OCI-LY1 (cell line): Measurements from ENCODE around the gene CRYAB.

Experiments used
- H2AFZ ChIP-seq: fragments of 200-600 bp; sonication (generic), shearing (Covaris generic); 2 replicates; pipeline ENCODE4 v1.6.0; 2014; ENCODE audit warnings: antibody characterized with exemption, mild to moderate bottlenecking, low read length
- H3F3A ChIP-seq: fragments of 200-600 bp; sonication (generic), shearing (Covaris generic); 2 replicates; pipeline ENCODE4 v1.6.0; 2014; ENCODE audit warnings: mild to moderate bottlenecking, antibody characterized with exemption, low read length, moderate library complexity; ENCODE audit not compliant: insufficient read depth
- H3K27ac ChIP-seq: fragments of 200-600 bp; sonication (generic); 2 replicates; pipeline ENCODE4 v1.5.1; 2014; ENCODE audit warnings: low read length, mixed run types, mild to moderate bottlenecking, low read depth; ENCODE audit not compliant: poor library complexity, severe bottlenecking
- H3K27me3 ChIP-seq: fragments of 200-600 bp; sonication (generic); 2 replicates; pipeline ENCODE4 v1.6.0; 2014; ENCODE audit warnings: antibody characterized with exemption, mild to moderate bottlenecking, low read length, moderate library complexity; ENCODE audit not compliant: insufficient read depth
- H3K36me3 ChIP-seq: fragments of 200-600 bp; sonication (generic); 2 replicates; pipeline ENCODE4 v1.6.1; 2014; ENCODE audit warnings: mild to moderate bottlenecking, antibody characterized with exemption, low read length, moderate library complexity, mixed read lengths; ENCODE audit not compliant: insufficient read depth
- H3K4me1 ChIP-seq: fragments of 200-600 bp; sonication (generic); 2 replicates; pipeline ENCODE4 v1.5.1; 2014; ENCODE audit warnings: mild to moderate bottlenecking, low read length, moderate library complexity; ENCODE audit not compliant: insufficient read depth, severe bottlenecking
- H3K4me2 ChIP-seq: fragments of 200-600 bp; sonication (generic), shearing (Covaris generic); 2 replicates; pipeline ENCODE4 v1.6.1; 2014; ENCODE audit warnings: low read length
- H3K4me3 ChIP-seq: fragments of 200-600 bp; sonication (generic); 2 replicates; pipeline ENCODE4 v1.5.1; 2014; ENCODE audit warnings: low read length, low read depth, mild to moderate bottlenecking, mixed read lengths; ENCODE audit not compliant: poor library complexity, severe bottlenecking
- H3K79me2 ChIP-seq: fragments of 200-600 bp; shearing (Covaris generic); 2 replicates; pipeline ENCODE4 v1.6.1; 2016; ENCODE audit warnings: mixed run types, low read length, mixed read lengths; ENCODE audit not compliant: insufficient read depth
- H3K9ac ChIP-seq: fragments of 200-600 bp; sonication (generic), shearing (Covaris generic); 2 replicates; pipeline ENCODE4 v1.6.1; 2014; ENCODE audit warnings: mild to moderate bottlenecking, low read length, mixed read lengths
- H3K9me2 ChIP-seq: fragments of 200-600 bp; sonication (generic), shearing (Covaris generic); 2 replicates; pipeline ENCODE4 v1.6.1; 2014; ENCODE audit warnings: low read depth, mild to moderate bottlenecking, low read length, mixed read lengths
- H3K9me3 ChIP-seq: fragments of 200-600 bp; shearing (Covaris generic); 2 replicates; pipeline ENCODE4 v1.6.1; 2014; ENCODE audit warnings: low read length, mixed read lengths
- H4K20me1 ChIP-seq: fragments of 200-600 bp; sonication (generic), shearing (Covaris generic); 2 replicates; pipeline ENCODE4 v1.6.0; 2016; ENCODE audit warnings: mild to moderate bottlenecking, low read length; ENCODE audit not compliant: insufficient read depth
- CTCF ChIP-seq: fragments of 200-600 bp; sonication (generic), shearing (Covaris generic); IDR thresholded peaks from 2 replicates; pipeline ENCODE4 v1.5.1; 2017; ENCODE audit warnings: mild to moderate bottlenecking, antibody characterized with exemption, low read length, moderate library complexity, mixed read lengths
- EZH2 ChIP-seq: fragments of 200-600 bp; sonication (generic), shearing (Covaris generic); IDR thresholded peaks from 2 replicates; pipeline ENCODE4 v1.8.0; 2017; ENCODE audit warnings: borderline replicate concordance, mixed run types, mild to moderate bottlenecking, antibody characterized with exemption, low read length, moderate library complexity, mixed read lengths

The CRYAB gene

GRCh38 chr11:111918390-111919256, 7.1 kb upstream of the CRYAB start, which contains the start of gene C11orf52:
Gene C11orf52 (plus strand): TSS chr11:111918913. CDS start chr11:111918973, 60 bp downstream.
- Histone ChIP-seq H2AFZ (no peak within 1 kb of the TSS), H3K79me2 (no peaks in the 10 kb centered on the region), H3K9me2 (no peaks in the 10 kb centered on the region), H4K20me1 (no peaks in the 10 kb centered on the region), H3K4me3 (no peak within 1 kb of the TSS), H3K27me3 (peaks cover 7% of the 10 kb centered on the region; the same call in 1 of the 2 replicates), H3K9ac (no peak within 1 kb of the TSS), H3K4me1 (peaks cover 8% of the 10 kb centered on the region), H3K4me2 (no peak within 1 kb of the TSS), H3K27ac (no peak within 1 kb of the TSS), H3K9me3 (no peaks in the 10 kb centered on the region), H3K36me3 (no peaks in the 10 kb centered on the region), H3F3A (no peaks in the 10 kb centered on the region)
- TF ChIP-seq CTCF (no peak), EZH2 (no peak)

GRCh38 chr11:111917788-111918187, 6.2 kb upstream of the CRYAB start:
- peaks cover 7% of the 10 kb centered on the region; the same call in 1 of the 2 replicates for H3K27me3 ChIP-seq
- no peaks in the 10 kb centered on the region for H3F3A ChIP-seq
- peaks cover 2% of the 10 kb centered on the region for H3K4me1 ChIP-seq
- no peak overlapping the region for H3K27ac ChIP-seq
- H3K9me3 ChIP-seq: no peaks in the 10 kb centered on the region
- H3K4me2 ChIP-seq: no peak overlapping the region
- no peak overlapping the region for H3K4me3 ChIP-seq
- no peaks in the 10 kb centered on the region for H3K36me3 ChIP-seq
- H4K20me1 ChIP-seq: no peaks in the 10 kb centered on the region
- no peak for TF ChIP-seq CTCF
- no peak for TF ChIP-seq EZH2
- no peak overlapping the region for H2AFZ ChIP-seq
- H3K9ac ChIP-seq: no peak overlapping the region
- H3K9me2 ChIP-seq: no peaks in the 10 kb centered on the region
- no peaks in the 10 kb centered on the region for H3K79me2 ChIP-seq

DNA sequence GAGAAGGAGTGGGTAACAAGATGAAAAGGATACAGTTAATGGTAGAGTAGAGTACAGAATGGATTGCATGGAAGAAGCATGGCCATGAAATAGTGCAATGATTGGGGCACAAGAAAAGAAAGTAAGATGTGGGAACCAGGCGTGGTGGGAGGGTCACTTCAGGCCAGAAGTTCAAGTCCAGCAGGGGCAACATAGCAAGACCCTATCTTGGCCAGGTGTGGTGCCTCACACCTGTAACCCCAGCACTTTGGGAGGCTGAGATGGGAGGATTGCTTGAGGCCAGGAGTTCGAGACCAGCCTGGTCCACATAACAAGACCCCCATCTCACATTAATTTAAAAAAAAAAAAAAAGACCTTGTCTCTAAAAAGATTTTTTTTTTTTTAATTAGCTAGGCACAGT, 5.7 kb upstream of the CRYAB start:
- Histone ChIP-seq H3K4me2 (no peak overlapping the region), H3K4me3 (no peak overlapping the region)

More for the DNA sequence above, 5.7 kb upstream of the CRYAB start:
- no peaks in the 10 kb centered on the region for H3K79me2 ChIP-seq
- H3F3A ChIP-seq: no peaks in the 10 kb centered on the region
- no peaks in the 10 kb centered on the region for H3K4me1 ChIP-seq
- H3K9ac ChIP-seq: no peak overlapping the region
- H3K27me3 ChIP-seq: peaks cover 7% of the 10 kb centered on the region; the same call in 1 of the 2 replicates
- no peak overlapping the region for H3K27ac ChIP-seq
- TF ChIP-seq CTCF (no peak), EZH2 (no peak)
- H4K20me1 ChIP-seq: no peaks in the 10 kb centered on the region
- no peak overlapping the region for H2AFZ ChIP-seq
- no peaks in the 10 kb centered on the region for H3K36me3 ChIP-seq
- no peaks in the 10 kb centered on the region for H3K9me2 ChIP-seq
- H3K9me3 ChIP-seq: no peaks in the 10 kb centered on the region
